MM.1S (cell line): ENCODE measurements around the gene EIF6.
A peak's percentile ranks its signal among the peaks of the same experiment; 100 is the strongest.

ENCODE experiments used
- DNase-seq: peaks from one replicate; pipeline ENCODE4 v3.0.0-alpha.2; 2015
- H2AFZ ChIP-seq: fragments of 300-600 bp; sonication (generic); 2 replicates; pipeline ENCODE4 v1.6.0; 2016; ENCODE audit warnings: antibody characterized with exemption, low read length
- H3F3A ChIP-seq: fragments of 300-600 bp; sonication (generic); 2 replicates; pipeline ENCODE4 v1.6.1; 2016; ENCODE audit warnings: mild to moderate bottlenecking, antibody characterized with exemption, low read length, moderate library complexity, mixed read lengths; ENCODE audit not compliant: insufficient read depth
- H3K27ac ChIP-seq: fragments of 300-600 bp; sonication (generic); 2 replicates; pipeline ENCODE4 v1.5.1; 2016; ENCODE audit warnings: mild to moderate bottlenecking, low read length
- H3K27me3 ChIP-seq: fragments of 300-600 bp; sonication (generic); replicated peaks from 2 replicates; pipeline ENCODE4 v1.6.0; 2016; ENCODE audit warnings: low read length; ENCODE audit not compliant: insufficient read depth
- H3K36me3 ChIP-seq: fragments of 300-600 bp; sonication (generic); replicated peaks from 2 replicates; pipeline ENCODE4 v1.6.1; 2016; ENCODE audit warnings: mild to moderate bottlenecking, low read length, mixed read lengths; ENCODE audit not compliant: insufficient read depth
- H3K4me1 ChIP-seq: fragments of 300-600 bp; sonication (generic); 2 replicates; pipeline ENCODE4 v1.6.1; 2016; ENCODE audit warnings: low read length, mixed read lengths
- H3K4me2 ChIP-seq: fragments of 300-600 bp; sonication (generic); 2 replicates; pipeline ENCODE4 v1.6.0; 2016; ENCODE audit warnings: low read depth, low read length
- H3K4me3 ChIP-seq: fragments of 300-600 bp; sonication (generic); 2 replicates; pipeline ENCODE4 v1.5.1; 2016; ENCODE audit warnings: low read length, mixed read lengths
- H3K79me2 ChIP-seq: fragments of 300-600 bp; sonication (generic); 2 replicates; pipeline ENCODE4 v1.6.1; 2016; ENCODE audit warnings: mixed run types, low read length, mixed read lengths
- H3K9ac ChIP-seq: fragments of 300-600 bp; sonication (generic); 2 replicates; pipeline ENCODE4 v1.6.1; 2016; ENCODE audit warnings: low read length, mixed read lengths
- H3K9me2 ChIP-seq: fragments of 300-600 bp; sonication (generic); replicated peaks from 2 replicates; pipeline ENCODE4 v1.6.1; 2016; ENCODE audit warnings: mild to moderate bottlenecking, low read length, mixed read lengths; ENCODE audit not compliant: insufficient read depth
- H3K9me3 ChIP-seq: fragments of 300-600 bp; sonication (generic); replicated peaks from 2 replicates; pipeline ENCODE4 v1.6.1; 2016; ENCODE audit warnings: mild to moderate bottlenecking, low read length, mixed read lengths; ENCODE audit not compliant: insufficient read depth
- H4K20me1 ChIP-seq: fragments of 300-600 bp; sonication (generic); 2 replicates; pipeline ENCODE4 v1.6.1; 2016; ENCODE audit warnings: mild to moderate bottlenecking, low read length, moderate library complexity, mixed read lengths; ENCODE audit not compliant: insufficient read depth
- CTCF ChIP-seq: fragments of 300-600 bp; sonication (generic); IDR thresholded peaks from 2 replicates; pipeline ENCODE4 v1.5.1; 2016; ENCODE audit warnings: antibody characterized with exemption, low read length, mixed read lengths
- EZH2 ChIP-seq: fragments of 300-600 bp; sonication (generic); optimal IDR thresholded peaks from 2 replicates; pipeline ENCODE3; 2017; ENCODE audit warnings: low read depth, mild to moderate bottlenecking, antibody characterized with exemption, low read length, mixed read lengths
- EZH2phosphoT487 ChIP-seq: fragments of 300-600 bp; sonication (generic); IDR thresholded peaks from 2 replicates; pipeline ENCODE4 v1.6.1; 2018; ENCODE audit warnings: antibody characterized with exemption, low read length

Gene EIF6

GRCh38 chr20:35305682-35306556, 21.3 kb upstream of the EIF6 start:
- H3F3A ChIP-seq = no peaks in the 10 kb centered on the region
- no peak overlapping the region for H2AFZ ChIP-seq
- H3K36me3 ChIP-seq = no peaks in the 10 kb centered on the region
- no peaks in the 10 kb centered on the region for H3K9me2 ChIP-seq
- H3K79me2 ChIP-seq = no peaks in the 10 kb centered on the region
- no peak overlapping the region for H3K4me3 ChIP-seq
- no peak overlapping the region for H3K9ac ChIP-seq
- no peaks in the 10 kb centered on the region for H3K9me3 ChIP-seq
- TF ChIP-seq EZH2 (no peak), EZH2phosphoT487 (no peak), CTCF (no peak)
- H4K20me1 ChIP-seq = no peaks in the 10 kb centered on the region
- no peak overlapping the region for H3K4me2 ChIP-seq
- no peaks in the 10 kb centered on the region; the same call in 1 of the 2 replicates for H3K4me1 ChIP-seq
- H3K27me3 ChIP-seq = no peaks in the 10 kb centered on the region
- H3K27ac ChIP-seq = no peak overlapping the region
- DNase-seq = no peak

GRCh38 chr20:35304956-35305355, 20.4 kb upstream of the EIF6 start:
- Histone ChIP-seq H3K9ac (no peak overlapping the region), H2AFZ (no peak overlapping the region), H3F3A (no peaks in the 10 kb centered on the region), H3K9me2 (no peaks in the 10 kb centered on the region), H3K9me3 (no peaks in the 10 kb centered on the region), H3K27me3 (no peaks in the 10 kb centered on the region), H3K36me3 (no peaks in the 10 kb centered on the region), H3K4me1 (no peaks in the 10 kb centered on the region; the same call in 1 of the 2 replicates), H3K4me2 (no peak overlapping the region), H3K79me2 (no peaks in the 10 kb centered on the region), H4K20me1 (no peaks in the 10 kb centered on the region), H3K4me3 (no peak overlapping the region), H3K27ac (no peak overlapping the region)
- no peak for DNase-seq
- TF ChIP-seq EZH2 = no peak
- no peak for TF ChIP-seq CTCF
- TF ChIP-seq EZH2phosphoT487 = no peak

GRCh38 chr20:35303735-35304491, 19.3 kb upstream of the EIF6 start:
- Histone ChIP-seq H3K4me2 (peak overlapping the region; percentile 29; the same call in 1 of the 2 replicates), H3K9me3 (no peaks in the 10 kb centered on the region), H3K9ac (no peak overlapping the region), H3K79me2 (no peaks in the 10 kb centered on the region), H3K27ac (no peak overlapping the region), H2AFZ (peak overlapping the region; percentile 34), H3K36me3 (no peaks in the 10 kb centered on the region), H3K4me1 (no peaks in the 10 kb centered on the region; the same call in 1 of the 2 replicates), H3K27me3 (no peaks in the 10 kb centered on the region), H3K4me3 (no peak overlapping the region), H3F3A (no peaks in the 10 kb centered on the region), H4K20me1 (no peaks in the 10 kb centered on the region), H3K9me2 (no peaks in the 10 kb centered on the region)
- TF ChIP-seq EZH2phosphoT487 = no peak
- TF ChIP-seq CTCF = peak; percentile 97
- TF ChIP-seq EZH2 = no peak
- peak; percentile 84 for DNase-seq
